ENCODE results near the gene CYP2B6. TPM values are rescaled to one million over a fixed set of nuclear protein-coding genes. Genes with fewer than 3 reads are reported as not detected.
A peak's percentile ranks its signal among the peaks of the same experiment; 100 is the strongest.
"Not testable (repeated sequence)": the region's sequence is repeated elsewhere in the genome, so short reads cannot be mapped to it uniquely, and the experiment has no call there.

CYP2B6 gene
- polyA plus RNA-seq, 2 of the 4 experiments (the other 2 are of a cell fraction), result not detected

- no peak for FAIRE-seq
- TF ChIP-seq JUN (IDR thresholded peaks at IDR 0.05) (no peak), CHD4 (IDR thresholded peaks at IDR 0.05; ENCODE audit: borderline replicate concordance) (no peak), ATOH8 (CRISPR knock-in tag; IDR thresholded peaks at IDR 0.05; ENCODE audit: low read depth) (no peak), KDM1A (IDR thresholded peaks at IDR 0.05; ENCODE audit: low read depth) (no peak), BHLHE40 (IDR thresholded peaks at IDR 0.05; ENCODE audit: low read depth, low read length) (no peak), MAZ (IDR thresholded peaks at IDR 0.05; ENCODE audit: borderline replicate concordance, low read depth, low read length) (no peak), TFCP2L1 (CRISPR knock-in tag; IDR thresholded peaks at IDR 0.05) (no peak)
- ATAC-seq, result 0 out of 6 replicates have a peak, but pooled peaks of 1 of the 2 experiments have one; percentile 16
- Histone ChIP-seq H3K27ac (peak overlapping the region in 1 of 2 experiments; percentile 41; a peak in 1 of 6 replicates), H3K4me3 (no peak overlapping the region), H3K4me2 (peak overlapping the region; percentile 13; the same call in 1 of the 3 replicates), H3K9me3 (peaks cover 38% of the 10 kb centered on the region), H3K4me1 (peaks cover 33% of the 10 kb centered on the region)
- ChIA-PET CTCF (interaction anchor here (0.8 to 1.1 kb wide), 3 partner anchors 40 to 167 kb away, joined by 3 to 4 read pairs (median 3); no protein-coding TSS in a partner anchor), POLR2A (no interaction called here)
- DNase-seq (ENCODE audit: low read depth in 1 of 2, low spot score in 1 of 2), result no peak
These were observed 30.3 kb upstream of the CYP2B6 start for GRCh38 chr19:40960780-40961179.

- peaks cover 20% of the 10 kb centered on the region; the same call in 2 of the 3 replicates for H3K9me3 ChIP-seq
- H3K27ac ChIP-seq, result peak overlapping the region; percentile 23 to 61; a peak in 3 of 6 replicates
- ChIA-PET CTCF (interaction anchor here (0.8 to 1.8 kb wide), 7 partner anchors 9 to 182 kb away, joined by 3 to 9 read pairs (median 3); no protein-coding TSS in a partner anchor), POLR2A (no interaction called here)
- TF ChIP-seq HES2 (IDR thresholded peaks at IDR 0.05) (0 out of 2 replicates have a peak, but pooled peaks have one; percentile 26), CTCF (IDR thresholded peaks at IDR 0.05) (no peak), GATA3 (IDR thresholded peaks at IDR 0.05; ENCODE audit: borderline replicate concordance) (peak; percentile 88), CEBPB (IDR thresholded peaks at IDR 0.05) (peak; percentile 36 to 48; a peak in 1 of 4 replicates), MAX (IDR thresholded peaks at IDR 0.05) (peak; percentile 56), SMC3 (IDR thresholded peaks at IDR 0.05) (0 out of 3 replicates have a peak, but pooled peaks have one; percentile 10), JUN (IDR thresholded peaks at IDR 0.05) (peak; percentile 28 to 35; a peak in 2 of 5 replicates), FOSL2 (IDR thresholded peaks at IDR 0.05) (0 out of 2 replicates have a peak, but pooled peaks have one; percentile 14), FOSL2 (CRISPR knock-in tag; IDR thresholded peaks at IDR 0.05) (peak; percentile 70), REST (IDR thresholded peaks at IDR 0.05) (no peak), HDAC2 (IDR thresholded peaks at IDR 0.05) (no peak), JUNB (IDR thresholded peaks at IDR 0.05) (peak; percentile 67), EP300 (IDR thresholded peaks at IDR 0.05) (peak; percentile 58 to 69; a peak in 1 of 5 replicates), CBX2 (IDR thresholded peaks at IDR 0.05; ENCODE audit: borderline replicate concordance, low read depth) (no peak), KDM5A (IDR thresholded peaks at IDR 0.05) (no peak), PHF8 (IDR thresholded peaks at IDR 0.05; ENCODE audit: borderline replicate concordance, low read depth) (no peak)
- ATAC-seq (peak; percentile 54 to 91), FAIRE-seq (peak; percentile 99), DNase-seq (ENCODE audit: low read depth in 1 of 2, low spot score in 1 of 2) (peak in 1 of 2 experiments; percentile 82)
- peak overlapping the region; percentile 44 for H3K4me2 ChIP-seq
- WGBS (ENCODE audit: missing lambda C conversion rate), result 15% methylated on average over 3 of the region's 3 CpGs
- H3K4me3 ChIP-seq, result no peak overlapping the region
- H3K4me1 ChIP-seq, result peaks cover 33% of the 10 kb centered on the region
These were observed 28.6 kb upstream of the CYP2B6 start for GRCh38 chr19:40962460-40962961.

GRCh38 chr19:40964361-40964760, 26.7 kb upstream of the CYP2B6 start:
- CTCF ChIA-PET, result interaction anchor here (0.5 to 1.4 kb wide), 3 partner anchors 11 to 789 kb away, joined by 3 to 4 read pairs (median 3); no protein-coding TSS in a partner anchor
- H3K27ac ChIP-seq; H3K4me2 ChIP-seq; H3K9me3 ChIP-seq; POLR2A ChIA-PET; FAIRE-seq; H3K4me3 ChIP-seq; DNase-seq (ENCODE audit: low read depth in 1 of 2, low spot score in 1 of 2); ATAC-seq: not testable (repeated sequence)
- H3K4me1 ChIP-seq, result peaks cover 33% of the 10 kb centered on the region
- WGBS (ENCODE audit: missing lambda C conversion rate), result 53% methylated on average over 3 of the region's 3 CpGs

- DNase-seq (ENCODE audit: low read depth in 1 of 2, low spot score in 1 of 2); H3K9me3 ChIP-seq; ATAC-seq; POLR2A ChIA-PET; H3K4me2 ChIP-seq; FAIRE-seq; CTCF ChIA-PET; H3K4me3 ChIP-seq; H3K27ac ChIP-seq: not testable (repeated sequence)
- WGBS (ENCODE audit: missing lambda C conversion rate), result 73% methylated on average over 3 of the region's 35 CpGs
- H3K4me1 ChIP-seq, result peaks cover 31% of the 10 kb centered on the region
These were observed 25.7 kb upstream of the CYP2B6 start for GRCh38 chr19:40965351-40965750.

All from A549 (cell line).